Ishikawa (cell line): Measurements from ENCODE around the gene BEX3.

ENCODE experiments used
- CEBPB ChIP-seq: IDR thresholded peaks from 2 replicates; pipeline ENCODE4 v1.6.1; 2012
- CREB1 ChIP-seq: IDR thresholded peaks from 2 replicates; pipeline ENCODE4 v1.6.1; 2012; ENCODE audit warnings: low read depth
- EGR1 ChIP-seq: IDR thresholded peaks from 2 replicates; pipeline ENCODE4 v1.6.1; 2012
- EP300 ChIP-seq: IDR thresholded peaks from 2 replicates; pipeline ENCODE4 v1.6.1; 2012; ENCODE audit warnings: borderline replicate concordance
- FOXM1 ChIP-seq: IDR thresholded peaks from 2 replicates; pipeline ENCODE4 v1.6.1; 2012; ENCODE audit warnings: low read depth, borderline replicate concordance
- MAX ChIP-seq: IDR thresholded peaks from 2 replicates; pipeline ENCODE4 v1.6.1; 2012
- NFIC ChIP-seq: IDR thresholded peaks from 2 replicates; pipeline ENCODE4 v1.6.1; 2012
- RAD21 ChIP-seq: IDR thresholded peaks from 2 replicates; pipeline ENCODE4 v1.6.1; 2012; ENCODE audit warnings: low read depth
- REST ChIP-seq: IDR thresholded peaks from 2 replicates; pipeline ENCODE4 v1.6.1; 2012; ENCODE audit warnings: low read depth, mild to moderate bottlenecking
- TAF1 ChIP-seq: IDR thresholded peaks from 2 replicates; pipeline ENCODE4 v1.6.1; 2012; ENCODE audit warnings: low read depth, mild to moderate bottlenecking
- TCF12 ChIP-seq: IDR thresholded peaks from 2 replicates; pipeline ENCODE4 v1.6.1; 2012; ENCODE audit warnings: low read depth
- TEAD4 ChIP-seq: IDR thresholded peaks from 2 replicates; pipeline ENCODE4 v1.6.1; 2012
- USF1 ChIP-seq: IDR thresholded peaks from 2 replicates; pipeline ENCODE4 v1.6.1; 2012
- YY1 ChIP-seq: IDR thresholded peaks from 2 replicates; pipeline ENCODE4 v1.6.1; 2012; ENCODE audit warnings: low read depth
- ZBTB7A ChIP-seq: IDR thresholded peaks from 2 replicates; pipeline ENCODE4 v1.6.1; 2012; ENCODE audit warnings: low read depth

Gene BEX3

GRCh38 chrX:103338663-103339062, 37.7 kb upstream of the BEX3 start:
- TF ChIP-seq TEAD4 (no peak), USF1 (no peak), REST (no peak), RAD21 (no peak), TAF1 (no peak), CEBPB (no peak), EP300 (no peak), TCF12 (no peak), FOXM1 (no peak), EGR1 (no peak), YY1 (no peak), CREB1 (no peak), ZBTB7A (no peak), MAX (no peak), NFIC (no peak)

- peak; percentile 58 for TF ChIP-seq RAD21
- no peak for TF ChIP-seq MAX
These were observed 33.2 kb upstream of the BEX3 start for GRCh38 chrX:103343105-103343504.

- TF ChIP-seq USF1, result no peak
- TF ChIP-seq FOXM1, result no peak
- TF ChIP-seq RAD21, result no peak
- TF ChIP-seq ZBTB7A, result no peak
- TF ChIP-seq EGR1, result no peak
- TF ChIP-seq CEBPB, result no peak
These were observed 31.7 kb upstream of the BEX3 start for GRCh38 chrX:103344606-103345005.

GRCh38 chrX:103347682-103348397, 28.5 kb upstream of the BEX3 start:
- TF ChIP-seq REST, result peak; percentile 50; the same call in 1 of the 2 replicates
- TF ChIP-seq EP300, result no peak
- no peak for TF ChIP-seq TAF1

- peak; percentile 69 for TF ChIP-seq USF1
- peak; percentile 26 for TF ChIP-seq CREB1
- no peak for TF ChIP-seq RAD21
These were observed 20.1 kb upstream of the BEX3 start, which contains the start of gene TCEAL9 for GRCh38 chrX:103356130-103356798. Gene TCEAL9, plus strand, starts transcription at chrX:103356506. Its CDS starts 1,179 bp downstream, at chrX:103357685.

GRCh38 chrX:103356858-103357257, 19.5 kb upstream of the BEX3 start:
- TF ChIP-seq REST (no peak), TCF12 (no peak), RAD21 (no peak), USF1 (no peak), CEBPB (no peak), CREB1 (no peak), EGR1 (no peak), TAF1 (no peak), YY1 (no peak), ZBTB7A (no peak), FOXM1 (no peak), EP300 (no peak), NFIC (no peak), TEAD4 (no peak), MAX (no peak)
